ENCODE results near the gene DHRS3. TPM values are rescaled to one million over a fixed set of nuclear protein-coding genes. Genes with fewer than 3 reads are reported as not detected.

The DHRS3 gene
- polyA plus RNA-seq, 1 donor (not counting 4 experiments of a cell fraction or from before 2014, with no cell fraction given), result 10.7 TPM

- dilution Hi-C loops (cut with MboI; ENCODE audit: extremely low pct_ligation_motif_present, low sequenced_read_pairs), result no loop called here
- Histone ChIP-seq H3K79me2 (ENCODE audit: control insufficient read depth, insufficient read depth, low read length) (no peaks in the 10 kb centered on the region), H4K20me1 (ENCODE audit: control insufficient read depth, extremely low read depth, insufficient read depth, low read length) (no peaks in the 10 kb centered on the region), H3K4me3 (ENCODE audit: control insufficient read depth in 2 of 3, extremely low read depth in 1 of 3, insufficient read depth in 2 of 3, low read depth in 1 of 3, low read length in 3 of 3) (no peak overlapping the region), H2AFZ (ENCODE audit: control insufficient read depth, low read length) (no peak overlapping the region), H3K27ac (ENCODE audit: control insufficient read depth, insufficient read depth, low read length) (no peak overlapping the region), H3K9me1 (ENCODE audit: control insufficient read depth, extremely low read depth, insufficient read depth, low read length) (no peaks in the 10 kb centered on the region), H3K27me3 (ENCODE audit: control insufficient read depth, extremely low read depth, insufficient read depth, low read length) (peaks cover 7% of the 10 kb centered on the region), H3K36me3 (ENCODE audit: control insufficient read depth in 2 of 2, extremely low read depth in 1 of 2, insufficient read depth in 2 of 2, low read length in 2 of 2) (no peaks in the 10 kb centered on the region), H3K4me1 (ENCODE audit: control insufficient read depth, extremely low read depth, insufficient read depth, low read length) (no peaks in the 10 kb centered on the region), H3K9me3 (ENCODE audit: control insufficient read depth, low read depth, low read length) (no peaks in the 10 kb centered on the region), H3K4me2 (ENCODE audit: control insufficient read depth, extremely low read depth, insufficient read depth, low read depth, low read length) (no peak overlapping the region), H3K9ac (ENCODE audit: control insufficient read depth, extremely low read depth, insufficient read depth, low read length) (no peak overlapping the region)
- no peak for TF ChIP-seq CTCF (optimal IDR thresholded peaks at IDR 0.05 in 1 of 3, IDR thresholded peaks at IDR 0.05 in 1 of 3, conservative IDR thresholded peaks at IDR 0.05 in 1 of 3; ENCODE audit: extremely low read depth in 1 of 3, insufficient read depth in 2 of 3, low read length in 3 of 3)
- TF ChIP-seq EZH2 (IDR thresholded peaks at IDR 0.05; ENCODE audit: low read length), result no peak
- DNase-seq (ENCODE audit: low read depth, low spot score) (no peak), FAIRE-seq (no peak)
Measured at GRCh38 chr1:12536023-12536639, 81.9 kb downstream of the DHRS3 start.

- no peak for FAIRE-seq
Measured at GRCh38 chr1:12532405-12533315, 85.3 kb downstream of the DHRS3 start.

More at GRCh38 chr1:12532405-12533315, 85.3 kb downstream of the DHRS3 start:
- Histone ChIP-seq H3K79me2 (ENCODE audit: control insufficient read depth, insufficient read depth, low read length) (no peaks in the 10 kb centered on the region), H3K9ac (ENCODE audit: control insufficient read depth, extremely low read depth, insufficient read depth, low read length) (no peak overlapping the region), H3K36me3 (ENCODE audit: control insufficient read depth in 2 of 2, extremely low read depth in 1 of 2, insufficient read depth in 2 of 2, low read length in 2 of 2) (no peaks in the 10 kb centered on the region), H3K27me3 (ENCODE audit: control insufficient read depth, extremely low read depth, insufficient read depth, low read length) (peaks cover 3% of the 10 kb centered on the region), H3K4me2 (ENCODE audit: control insufficient read depth, extremely low read depth, insufficient read depth, low read depth, low read length) (no peak overlapping the region), H3K9me3 (ENCODE audit: control insufficient read depth, low read depth, low read length) (no peaks in the 10 kb centered on the region), H3K9me1 (ENCODE audit: control insufficient read depth, extremely low read depth, insufficient read depth, low read length) (no peaks in the 10 kb centered on the region), H4K20me1 (ENCODE audit: control insufficient read depth, extremely low read depth, insufficient read depth, low read length) (no peaks in the 10 kb centered on the region), H3K4me3 (ENCODE audit: control insufficient read depth in 2 of 3, extremely low read depth in 1 of 3, insufficient read depth in 2 of 3, low read depth in 1 of 3, low read length in 3 of 3) (no peak overlapping the region), H3K4me1 (ENCODE audit: control insufficient read depth, extremely low read depth, insufficient read depth, low read length) (no peaks in the 10 kb centered on the region), H3K27ac (ENCODE audit: control insufficient read depth, insufficient read depth, low read length) (no peak overlapping the region), H2AFZ (ENCODE audit: control insufficient read depth, low read length) (no peak overlapping the region)
- no peak for DNase-seq (ENCODE audit: low read depth, low spot score)
- no peak for TF ChIP-seq CTCF (optimal IDR thresholded peaks at IDR 0.05 in 1 of 3, IDR thresholded peaks at IDR 0.05 in 1 of 3, conservative IDR thresholded peaks at IDR 0.05 in 1 of 3; ENCODE audit: extremely low read depth in 1 of 3, insufficient read depth in 2 of 3, low read length in 3 of 3)
- no peak for TF ChIP-seq EZH2 (IDR thresholded peaks at IDR 0.05; ENCODE audit: low read length)
- dilution Hi-C loops (cut with MboI; ENCODE audit: extremely low pct_ligation_motif_present, low sequenced_read_pairs), result no loop called here

Data from keratinocyte (primary cell).